ENCODE measurements around the gene HS6ST2. TPM values are rescaled to one million over a fixed set of nuclear protein-coding genes. Genes with fewer than 3 reads are reported as not detected.

Gene HS6ST2
- polyA plus RNA-seq, 1 of the 3 experiments (the other 2 are of a cell fraction) = 0.05 TPM

GRCh38 chrX:132610536-132610935 is 347.9 kb downstream of the HS6ST2 start:
- Histone ChIP-seq H3K9me3 (no peaks in the 10 kb centered on the region), H3K9ac (no peak overlapping the region), H2AFZ (ENCODE audit: low read depth) (no peak overlapping the region), H3K4me1 (ENCODE audit: control insufficient read depth in 1 of 2, insufficient read depth in 2 of 2, low read depth in 1 of 2, low read length in 1 of 2) (no peaks in the 10 kb centered on the region), H3K36me3 (replicated peaks in 1 of 2; ENCODE audit: control insufficient read depth in 1 of 2, insufficient read depth in 2 of 2, low read length in 1 of 2) (no peaks in the 10 kb centered on the region), H3K4me2 (no peak overlapping the region), H3K27me3 (ENCODE audit: insufficient read depth) (no peaks in the 10 kb centered on the region; the same call in 1 of the 2 replicates), H3K79me2 (ENCODE audit: insufficient read depth) (no peaks in the 10 kb centered on the region), H3K9me2 (no peaks in the 10 kb centered on the region), H3F3A (replicated peaks; ENCODE audit: insufficient read depth) (no peaks in the 10 kb centered on the region), H3K27ac (ENCODE audit: low read depth in 2 of 2, low read length in 1 of 2) (no peak overlapping the region), H3K4me3 (ENCODE audit: low read depth in 2 of 2, low read length in 1 of 2) (no peak overlapping the region), H4K20me1 (ENCODE audit: insufficient read depth) (no peaks in the 10 kb centered on the region)
- WGBS (ENCODE audit: low lambda C conversion rate) = 30% methylated on average over 4 of the region's 4 CpGs
- ChIA-PET POLR2A (no interaction called here), CTCF (interaction anchor here (1.6 to 1.7 kb wide), 2 partner anchors 318 to 391 kb away, joined by 6 to 10 read pairs; partner anchors contain the start of gene RAP2C)
- TF ChIP-seq TEAD4 (IDR thresholded peaks at IDR 0.05; ENCODE audit: borderline replicate concordance, insufficient read depth) = no peak
- no peak for TF ChIP-seq REST (IDR thresholded peaks at IDR 0.05; ENCODE audit: low read depth, low read length)
- TF ChIP-seq GATA2 (CRISPR knock-in tag; IDR thresholded peaks at IDR 0.05) = no peak
- TF ChIP-seq, protein P1, sequence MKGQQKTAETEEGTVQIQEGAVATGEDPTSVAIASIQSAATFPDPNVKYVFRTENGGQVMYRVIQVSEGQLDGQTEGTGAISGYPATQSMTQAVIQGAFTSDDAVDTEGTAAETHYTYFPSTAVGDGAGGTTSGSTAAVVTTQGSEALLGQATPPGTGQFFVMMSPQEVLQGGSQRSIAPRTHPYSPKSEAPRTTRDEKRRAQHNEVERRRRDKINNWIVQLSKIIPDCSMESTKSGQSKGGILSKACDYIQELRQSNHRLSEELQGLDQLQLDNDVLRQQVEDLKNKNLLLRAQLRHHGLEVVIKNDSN (IDR thresholded peaks at IDR 0.05; ENCODE audit: borderline replicate concordance, low read depth) = no peak
- no peak for TF ChIP-seq SIN3A (IDR thresholded peaks at IDR 0.05; ENCODE audit: borderline replicate concordance, low read depth, low read length)
- no peak for TF ChIP-seq RXRA (IDR thresholded peaks at IDR 0.05; ENCODE audit: borderline replicate concordance, low read depth)
- TF ChIP-seq GABPA (IDR thresholded peaks at IDR 0.05; ENCODE audit: low read depth) = no peak
- no peak for TF ChIP-seq ELF1 (IDR thresholded peaks at IDR 0.05)
- TF ChIP-seq SMC3 (IDR thresholded peaks at IDR 0.05; ENCODE audit: low read depth, low read length) = no peak
- no peak for TF ChIP-seq TAF1 (IDR thresholded peaks at IDR 0.05; ENCODE audit: borderline replicate concordance, low read depth, low read length)
- TF ChIP-seq TCF12 (IDR thresholded peaks at IDR 0.05) = no peak
- no peak for TF ChIP-seq ZBTB33 (IDR thresholded peaks at IDR 0.05; ENCODE audit: borderline replicate concordance, low read depth)
- TF ChIP-seq MEF2A (IDR thresholded peaks at IDR 0.05; ENCODE audit: borderline replicate concordance, low read depth) = no peak
- TF ChIP-seq, protein P2, sequence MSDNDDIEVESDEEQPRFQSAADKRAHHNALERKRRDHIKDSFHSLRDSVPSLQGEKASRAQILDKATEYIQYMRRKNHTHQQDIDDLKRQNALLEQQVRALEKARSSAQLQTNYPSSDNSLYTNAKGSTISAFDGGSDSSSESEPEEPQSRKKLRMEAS (IDR thresholded peaks at IDR 0.05; ENCODE audit: low read depth) = no peak
- TF ChIP-seq, protein P3, sequence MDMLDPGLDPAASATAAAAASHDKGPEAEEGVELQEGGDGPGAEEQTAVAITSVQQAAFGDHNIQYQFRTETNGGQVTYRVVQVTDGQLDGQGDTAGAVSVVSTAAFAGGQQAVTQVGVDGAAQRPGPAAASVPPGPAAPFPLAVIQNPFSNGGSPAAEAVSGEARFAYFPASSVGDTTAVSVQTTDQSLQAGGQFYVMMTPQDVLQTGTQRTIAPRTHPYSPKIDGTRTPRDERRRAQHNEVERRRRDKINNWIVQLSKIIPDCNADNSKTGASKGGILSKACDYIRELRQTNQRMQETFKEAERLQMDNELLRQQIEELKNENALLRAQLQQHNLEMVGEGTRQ (IDR thresholded peaks at IDR 0.05; ENCODE audit: borderline replicate concordance, low read depth, low read length) = no peak
- TF ChIP-seq RAD21 (IDR thresholded peaks at IDR 0.05; ENCODE audit: low read length) = no peak
- TF ChIP-seq, protein P4, sequence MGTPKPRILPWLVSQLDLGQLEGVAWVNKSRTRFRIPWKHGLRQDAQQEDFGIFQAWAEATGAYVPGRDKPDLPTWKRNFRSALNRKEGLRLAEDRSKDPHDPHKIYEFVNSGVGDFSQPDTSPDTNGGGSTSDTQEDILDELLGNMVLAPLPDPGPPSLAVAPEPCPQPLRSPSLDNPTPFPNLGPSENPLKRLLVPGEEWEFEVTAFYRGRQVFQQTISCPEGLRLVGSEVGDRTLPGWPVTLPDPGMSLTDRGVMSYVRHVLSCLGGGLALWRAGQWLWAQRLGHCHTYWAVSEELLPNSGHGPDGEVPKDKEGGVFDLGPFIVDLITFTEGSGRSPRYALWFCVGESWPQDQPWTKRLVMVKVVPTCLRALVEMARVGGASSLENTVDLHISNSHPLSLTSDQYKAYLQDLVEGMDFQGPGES (IDR thresholded peaks at IDR 0.05; ENCODE audit: low read depth, low read length) = no peak
- no peak for TF ChIP-seq FOXM1 (IDR thresholded peaks at IDR 0.05; ENCODE audit: low read depth)
- no peak for DNase-seq

Data from SK-N-SH (cell line).